MCF 10A (cell line): ENCODE measurements around the gene MRPS2. TPM values are rescaled to one million over a fixed set of nuclear protein-coding genes. Genes with fewer than 3 reads are reported as not detected.

Experiments used
- BruUV-seq: library from RNA; stranded (reverse); fragments of 400-500 nt; replicated peaks from 2 replicates; lab custom pipeline; 2021; lab: Mats Ljungman, UMichigan
- CTCF ChIA-PET: fragments of 300-600 bp; sonication (Branson Sonifier 250); formaldehyde crosslinking; extraction: SDS; loops from one replicate; lab custom pipeline; 2021; ENCODE audit warnings: antibody characterized with exemption, inconsistent platforms; lab: Yijun Ruan, JAX
- POLR2A ChIA-PET: fragments of 300-600, 350-650 bp; sonication (Branson Sonifier 250); formaldehyde crosslinking; extraction: SDS; loops from one replicate; lab custom pipeline; 2020; ENCODE audit warnings: antibody characterized with exemption, inconsistent platforms; lab: Yijun Ruan, JAX
- DNase-seq: peaks from one replicate; pipeline ENCODE4 v3.0.0-alpha.2; 2018; ENCODE audit not compliant: unreplicated experiment
- H3K27ac Mint-ChIP-seq: one replicate; pipeline ENCODE4 v1.8.0; 2022; ENCODE audit warnings: mild to moderate bottlenecking, low read depth, mixed read lengths; ENCODE audit not compliant: unreplicated experiment
- H3K27me3 Mint-ChIP-seq: one replicate; pipeline ENCODE4 v1.8.0; 2022; ENCODE audit warnings: mixed read lengths; ENCODE audit not compliant: insufficient read depth, unreplicated experiment
- H3K36me3 Mint-ChIP-seq: one replicate; pipeline ENCODE4 v1.8.0; 2022; ENCODE audit warnings: mild to moderate bottlenecking, moderate library complexity, mixed read lengths; ENCODE audit not compliant: insufficient read depth, unreplicated experiment
- H3K4me1 Mint-ChIP-seq: one replicate; pipeline ENCODE4 v1.8.0; 2022; ENCODE audit warnings: mixed read lengths; ENCODE audit not compliant: insufficient read depth, unreplicated experiment
- H3K4me3 Mint-ChIP-seq: one replicate; pipeline ENCODE4 v1.8.0; 2022; ENCODE audit warnings: mild to moderate bottlenecking, moderate library complexity, mixed read lengths; ENCODE audit not compliant: unreplicated experiment
- H3K9me3 Mint-ChIP-seq: one replicate; pipeline ENCODE4 v1.8.0; 2022; ENCODE audit warnings: mixed read lengths; ENCODE audit not compliant: unreplicated experiment
- intact Hi-C: fragments of 100-400 bp; cut with micrococcal nuclease; formaldehyde crosslinking; loops from 2 replicates; pipeline ENCODE4 v1.14.1; 2022
- total RNA-seq: library from RNA; stranded (reverse); gene quantifications from 2 replicates; pipeline ENCODE4 v1.2.3, GENCODE V29; 2022
- TF ChIP-seq, protein P1 (sequence below): fragments of 200-600 bp; IDR thresholded peaks from one replicate; pipeline ENCODE4 v1.8.0; 2022; ENCODE audit warnings: antibody characterized with exemption, mild to moderate bottlenecking; ENCODE audit not compliant: unreplicated experiment

MRPS2 gene
- total RNA-seq, 1 experiment from 2014 or later = 45.8 TPM

DNA sequence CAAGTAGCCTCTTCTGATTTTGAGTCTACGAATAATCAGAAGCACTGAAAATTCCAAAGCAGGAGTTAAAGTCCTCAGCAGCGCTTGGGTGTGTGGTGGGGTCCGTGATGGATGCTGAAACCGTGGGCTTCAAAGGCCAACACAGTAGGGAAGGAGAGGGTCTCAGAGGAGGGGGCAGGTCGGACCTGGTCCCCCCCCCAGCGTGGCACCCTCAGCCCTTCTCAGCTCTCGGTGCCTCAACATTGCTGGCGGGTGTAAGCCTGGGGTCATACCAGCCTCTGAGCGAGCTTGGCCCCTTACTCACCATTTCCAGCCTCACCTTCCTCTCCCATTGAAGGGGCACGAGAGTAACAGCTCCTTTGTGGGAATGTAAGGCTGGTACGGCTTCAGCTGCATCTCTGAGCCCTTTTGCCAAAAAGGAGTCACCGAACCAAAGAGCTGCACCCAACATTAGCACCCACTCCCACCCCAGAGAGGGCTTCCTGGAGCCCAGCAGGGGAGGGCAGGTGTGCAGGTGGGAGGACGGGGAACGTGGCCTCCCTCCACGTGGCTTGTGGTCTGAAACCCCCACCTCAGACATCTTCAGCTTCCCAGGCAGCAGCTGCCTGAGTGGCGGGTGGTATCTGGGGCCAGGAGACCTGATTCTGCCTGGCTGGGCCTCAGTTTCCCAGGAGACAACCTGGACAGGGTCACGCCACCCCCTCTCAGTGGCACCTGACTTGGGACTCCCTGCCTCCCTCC is 14.0 kb downstream of the MRPS2 start:
- ChIA-PET POLR2A (no interaction called here), CTCF (interaction anchor here (0.6 to 0.7 kb wide), 2 partner anchors 53 to 769 kb away, joined by 3 read pairs; no protein-coding TSS in a partner anchor)
- Mint-ChIP-seq H3K9me3 (peaks cover 1% of the 10 kb centered on the region), H3K27me3 (peaks cover 25% of the 10 kb centered on the region), H3K36me3 (no peaks in the 10 kb centered on the region), H3K4me1 (peaks cover 7% of the 10 kb centered on the region), H3K4me3 (no peak overlapping the region), H3K27ac (no peak overlapping the region)
- TF ChIP-seq, protein P1, sequence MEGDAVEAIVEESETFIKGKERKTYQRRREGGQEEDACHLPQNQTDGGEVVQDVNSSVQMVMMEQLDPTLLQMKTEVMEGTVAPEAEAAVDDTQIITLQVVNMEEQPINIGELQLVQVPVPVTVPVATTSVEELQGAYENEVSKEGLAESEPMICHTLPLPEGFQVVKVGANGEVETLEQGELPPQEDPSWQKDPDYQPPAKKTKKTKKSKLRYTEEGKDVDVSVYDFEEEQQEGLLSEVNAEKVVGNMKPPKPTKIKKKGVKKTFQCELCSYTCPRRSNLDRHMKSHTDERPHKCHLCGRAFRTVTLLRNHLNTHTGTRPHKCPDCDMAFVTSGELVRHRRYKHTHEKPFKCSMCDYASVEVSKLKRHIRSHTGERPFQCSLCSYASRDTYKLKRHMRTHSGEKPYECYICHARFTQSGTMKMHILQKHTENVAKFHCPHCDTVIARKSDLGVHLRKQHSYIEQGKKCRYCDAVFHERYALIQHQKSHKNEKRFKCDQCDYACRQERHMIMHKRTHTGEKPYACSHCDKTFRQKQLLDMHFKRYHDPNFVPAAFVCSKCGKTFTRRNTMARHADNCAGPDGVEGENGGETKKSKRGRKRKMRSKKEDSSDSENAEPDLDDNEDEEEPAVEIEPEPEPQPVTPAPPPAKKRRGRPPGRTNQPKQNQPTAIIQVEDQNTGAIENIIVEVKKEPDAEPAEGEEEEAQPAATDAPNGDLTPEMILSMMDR = no peak
- no TSS peak for BruUV-seq
- intact Hi-C loops = no loop called here
- DNase-seq = no peak

DNA sequence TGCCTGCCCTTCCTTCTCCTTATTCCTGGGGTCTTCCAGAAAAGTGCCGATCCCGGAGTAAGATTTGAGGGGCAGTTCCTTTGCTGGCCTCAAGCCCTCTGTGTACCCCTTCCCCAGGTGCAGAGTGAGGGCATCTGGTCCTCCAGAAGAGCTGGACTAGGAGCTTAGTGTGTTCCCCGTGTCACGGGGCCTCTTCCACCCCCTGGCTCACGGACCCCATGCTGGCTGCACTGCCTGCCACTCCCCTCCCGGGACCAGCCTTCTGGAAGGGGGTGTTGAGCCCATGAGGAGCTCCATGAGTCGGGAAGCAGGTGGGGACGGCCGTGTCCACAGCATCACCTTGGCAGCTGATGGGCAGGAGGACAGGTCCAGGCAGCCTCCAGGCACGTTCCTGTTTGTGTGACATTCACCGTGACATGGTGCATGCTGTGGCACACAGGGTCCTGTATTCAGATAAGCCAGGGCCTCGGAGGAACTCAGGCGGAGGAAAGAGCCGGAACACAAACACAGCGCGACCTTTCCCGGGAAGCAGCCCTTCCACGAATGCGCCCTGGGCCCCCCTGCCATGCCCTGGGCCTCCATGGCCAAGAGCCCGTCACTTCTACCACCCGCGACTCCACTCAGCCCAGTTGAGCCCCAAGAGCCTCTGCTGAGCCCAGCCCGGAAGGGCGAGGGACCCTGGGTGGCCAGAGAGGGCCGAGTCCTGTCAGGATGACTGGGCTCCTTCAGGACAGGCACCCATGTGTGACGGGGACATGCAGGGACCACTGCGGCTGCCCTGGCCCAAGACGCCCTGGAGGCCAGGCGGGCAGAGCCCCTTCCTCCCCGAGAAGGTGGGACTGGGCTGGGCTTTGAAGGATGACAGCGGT is 14.8 kb downstream of the MRPS2 start:
- TF ChIP-seq, protein P1 = no peak
- Mint-ChIP-seq H3K36me3 (no peaks in the 10 kb centered on the region), H3K4me1 (peaks cover 7% of the 10 kb centered on the region), H3K27me3 (peaks cover 28% of the 10 kb centered on the region), H3K4me3 (no peak overlapping the region), H3K27ac (no peak overlapping the region), H3K9me3 (no peaks in the 10 kb centered on the region)
- DNase-seq = no peak
- ChIA-PET CTCF (interaction anchor here (0.7 kb wide), 1 partner anchor 53 kb away, joined by 3 read pairs; no protein-coding TSS in a partner anchor), POLR2A (no interaction called here)
- intact Hi-C loops = no loop called here
- no TSS peak for BruUV-seq

- CTCF ChIA-PET = interaction anchor here (0.6 kb wide), 1 partner anchor 86 kb away, joined by 4 read pairs; no protein-coding TSS in a partner anchor
- no TSS peak for BruUV-seq
- intact Hi-C loops = no loop called here
These were observed 15.8 kb downstream of the MRPS2 start for GRCh38 chr9:135516132-135516860.

More at GRCh38 chr9:135516132-135516860, 15.8 kb downstream of the MRPS2 start:
- no peaks in the 10 kb centered on the region for H3K36me3 Mint-ChIP-seq
- H3K4me1 Mint-ChIP-seq = peaks cover 7% of the 10 kb centered on the region
- no peaks in the 10 kb centered on the region for H3K9me3 Mint-ChIP-seq
- POLR2A ChIA-PET = no interaction called here
- no peak for DNase-seq
- TF ChIP-seq, protein P1 = no peak
- no peak overlapping the region for H3K4me3 Mint-ChIP-seq
- no peak overlapping the region for H3K27ac Mint-ChIP-seq
- H3K27me3 Mint-ChIP-seq = peaks cover 28% of the 10 kb centered on the region
